Medulla oblongata (tissue), 1 donor: Measurements from ENCODE around the gene SCNN1A.

Source experiments
- DNase-seq: peaks from one replicate; pipeline ENCODE4 v3.0.0-alpha.2; 2015; ENCODE audit errors: extremely low spot score

Gene SCNN1A

DNA sequence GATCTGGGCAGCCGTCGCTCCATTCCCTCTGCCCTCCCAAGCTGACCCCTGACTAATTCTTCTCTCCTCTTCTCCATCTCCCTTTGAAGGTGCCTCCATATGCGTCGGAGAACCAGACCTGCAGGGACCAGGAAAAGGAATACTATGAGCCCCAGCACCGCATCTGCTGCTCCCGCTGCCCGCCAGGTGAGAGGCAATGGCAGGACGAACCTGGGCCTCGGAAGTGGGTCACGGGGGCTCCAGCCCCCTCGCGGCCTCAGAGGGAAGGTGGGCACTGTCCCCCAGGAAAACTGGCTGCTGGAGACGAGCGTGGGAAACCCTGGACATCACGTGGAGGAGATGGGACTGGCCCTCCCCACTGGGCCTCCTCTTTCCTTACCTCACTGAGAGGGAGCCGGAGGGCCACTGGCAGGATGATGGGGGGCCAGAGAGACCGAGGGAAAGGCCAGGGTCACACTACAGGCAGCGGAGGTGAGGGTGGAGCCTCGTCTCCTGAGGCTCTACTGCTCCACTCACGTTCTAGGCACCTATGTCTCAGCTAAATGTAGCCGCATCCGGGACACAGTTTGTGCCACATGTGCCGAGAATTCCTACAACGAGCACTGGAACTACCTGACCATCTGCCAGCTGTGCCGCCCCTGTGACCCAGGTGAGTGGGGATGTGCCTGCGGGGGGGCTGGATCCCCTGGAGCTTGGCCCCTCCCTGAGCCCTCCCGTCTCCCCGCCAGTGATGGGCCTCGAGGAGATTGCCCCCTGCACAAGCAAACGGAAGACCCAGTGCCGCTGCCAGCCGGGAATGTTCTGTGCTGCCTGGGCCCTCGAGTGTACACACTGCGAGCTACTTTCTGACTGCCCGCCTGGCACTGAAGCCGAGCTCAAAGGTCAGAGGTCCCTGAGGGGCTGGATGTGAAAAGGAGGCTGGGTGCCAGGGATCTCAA is 9.4 kb upstream of the SCNN1A start:
- DNase-seq: no peak

DNA sequence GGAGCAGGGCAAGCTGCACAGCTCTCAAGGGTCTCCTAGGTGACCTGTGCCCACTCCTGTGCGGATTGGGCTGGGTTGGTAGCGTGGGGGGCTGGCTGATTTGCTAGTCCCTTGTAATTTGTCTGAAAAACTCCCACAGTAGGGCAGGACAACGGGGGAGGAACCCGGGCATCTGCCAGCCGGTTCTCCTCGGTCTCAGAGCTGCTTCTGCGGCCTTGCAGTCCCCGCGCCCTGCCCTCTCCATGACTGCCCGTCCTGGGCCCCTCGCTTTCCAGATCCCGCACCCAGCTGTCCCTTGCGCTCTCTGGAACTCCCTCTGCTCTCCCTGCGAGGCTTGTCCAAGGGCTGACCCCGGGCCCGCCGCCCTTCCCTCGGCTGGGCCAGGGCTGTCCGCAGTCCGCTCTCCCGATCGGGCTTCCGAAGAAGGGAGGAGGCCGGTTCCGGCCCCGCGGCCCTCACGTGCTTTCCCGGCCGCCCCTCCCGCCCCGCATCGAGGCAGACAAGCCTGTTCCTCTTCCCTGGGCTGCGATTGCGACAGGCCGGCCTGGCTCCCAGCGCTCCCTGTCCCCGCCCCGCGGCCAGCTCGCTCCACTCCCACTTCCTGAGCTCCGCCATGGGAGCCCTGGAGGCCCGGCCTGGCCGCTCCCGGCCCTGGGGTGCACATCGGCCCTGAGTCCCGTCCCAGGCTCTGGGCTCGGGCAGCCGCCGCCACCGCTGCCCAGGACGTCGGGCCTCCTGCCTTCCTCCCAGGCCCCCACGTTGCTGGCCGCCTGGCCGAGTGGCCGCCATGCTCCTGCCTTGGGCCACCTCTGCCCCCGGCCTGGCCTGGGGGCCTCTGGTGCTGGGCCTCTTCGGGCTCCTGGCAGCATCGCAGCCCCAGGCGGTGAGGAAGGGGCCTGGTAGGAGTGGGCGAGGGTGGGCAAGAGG is 8.5 kb upstream of the SCNN1A start, which contains the start of gene LTBR:
LTBR (plus strand) TSS at position 591 of the 927 bp plus-strand sequence; CDS start at position 788, 197 bp downstream.
- peak; percentile 85 for DNase-seq

- no peak for DNase-seq
Observed at GRCh38 chr12:6382982-6383381, 7.6 kb upstream of the SCNN1A start.

DNA sequence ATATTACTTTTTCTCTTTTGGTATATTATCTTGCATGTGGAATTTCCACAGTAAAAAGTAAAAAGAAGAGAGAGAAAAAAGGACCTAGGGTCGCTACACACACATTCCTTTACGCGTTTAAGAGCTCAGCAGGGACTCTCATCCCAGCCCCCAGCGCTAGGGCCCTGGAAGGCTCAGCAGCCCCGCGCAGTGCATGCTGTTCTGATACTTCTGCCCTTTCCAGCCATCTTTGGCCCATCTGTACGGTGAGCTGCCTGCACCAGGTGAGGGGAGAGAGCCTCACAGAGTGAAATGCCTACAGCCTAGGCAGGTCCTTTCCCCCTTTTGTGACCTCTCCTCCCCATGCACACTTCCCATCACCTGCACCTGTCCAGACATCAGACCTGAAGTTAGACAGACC is 7.0 kb upstream of the SCNN1A start:
- DNase-seq: no peak

- DNase-seq: no peak
Observed at GRCh38 chr12:6380141-6381121, 5.1 kb upstream of the SCNN1A start.

GRCh38 chr12:6378709-6379472 is 3.5 kb upstream of the SCNN1A start:
- DNase-seq: peak; percentile 57

DNA sequence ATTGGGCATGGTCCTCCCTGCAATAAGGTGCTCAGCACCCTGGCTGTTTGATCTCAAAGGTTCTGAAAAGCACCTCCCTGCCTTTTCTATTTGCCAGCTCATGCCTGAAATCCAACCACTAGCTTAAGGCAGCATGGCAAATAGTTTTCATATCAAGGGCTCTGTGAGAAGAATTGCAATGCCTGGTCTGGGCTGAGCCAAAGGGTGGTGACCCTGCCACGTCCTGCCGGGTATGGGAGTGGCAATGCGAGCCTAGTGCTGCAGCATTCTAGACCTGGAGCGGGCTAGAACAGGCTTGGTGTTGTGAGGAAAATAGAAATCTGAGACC is 2.3 kb upstream of the SCNN1A start:
- no peak for DNase-seq

- no peak for DNase-seq
Observed at GRCh38 chr12:6376870-6377666, 1.7 kb upstream of the SCNN1A start.

- no peak for DNase-seq
Observed at GRCh38 chr12:6376079-6376869, 911 bp upstream of the SCNN1A start.

GRCh38 chr12:6374786-6375160 is 590 bp downstream of the SCNN1A start:
- DNase-seq: no peak

- no peak for DNase-seq
Observed at GRCh38 chr12:6374028-6374785, 1.2 kb downstream of the SCNN1A start.

- no peak for DNase-seq
Observed at GRCh38 chr12:6373022-6373787, 2.2 kb downstream of the SCNN1A start.

DNA sequence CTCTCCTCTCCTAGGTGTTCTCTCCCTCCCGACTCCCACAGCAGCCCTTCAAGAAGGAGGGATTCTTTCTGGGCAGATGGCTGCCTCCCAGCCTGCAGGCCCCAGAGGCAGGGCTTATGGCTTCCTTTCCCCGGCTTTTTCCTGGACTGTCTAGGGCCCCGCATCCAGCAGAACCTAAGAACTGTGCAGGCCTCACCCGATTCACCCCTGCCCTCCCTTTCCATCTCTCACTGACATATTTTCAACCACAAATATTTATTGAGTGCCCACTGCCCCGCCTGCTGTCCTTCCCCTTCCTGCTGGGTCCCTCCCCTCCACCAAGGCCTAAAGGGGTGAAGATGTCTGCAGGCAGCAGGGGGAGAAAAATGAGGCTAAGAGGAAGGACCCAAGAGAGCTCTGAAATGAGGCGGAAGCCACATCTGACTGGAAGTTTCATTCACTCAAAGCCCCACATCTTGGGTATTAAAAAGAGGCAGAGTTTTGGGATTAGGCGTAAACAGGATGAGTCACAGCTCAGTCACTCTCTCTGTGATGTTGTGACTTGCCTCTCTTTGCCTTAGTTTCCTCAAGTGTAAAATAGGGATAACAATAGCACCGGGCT is 2.9 kb downstream of the SCNN1A start:
- DNase-seq: no peak

- DNase-seq: no peak
Observed at GRCh38 chr12:6370994-6371754, 4.2 kb downstream of the SCNN1A start.

GRCh38 chr12:6370576-6370935 is 4.8 kb downstream of the SCNN1A start:
- no peak for DNase-seq

DNA sequence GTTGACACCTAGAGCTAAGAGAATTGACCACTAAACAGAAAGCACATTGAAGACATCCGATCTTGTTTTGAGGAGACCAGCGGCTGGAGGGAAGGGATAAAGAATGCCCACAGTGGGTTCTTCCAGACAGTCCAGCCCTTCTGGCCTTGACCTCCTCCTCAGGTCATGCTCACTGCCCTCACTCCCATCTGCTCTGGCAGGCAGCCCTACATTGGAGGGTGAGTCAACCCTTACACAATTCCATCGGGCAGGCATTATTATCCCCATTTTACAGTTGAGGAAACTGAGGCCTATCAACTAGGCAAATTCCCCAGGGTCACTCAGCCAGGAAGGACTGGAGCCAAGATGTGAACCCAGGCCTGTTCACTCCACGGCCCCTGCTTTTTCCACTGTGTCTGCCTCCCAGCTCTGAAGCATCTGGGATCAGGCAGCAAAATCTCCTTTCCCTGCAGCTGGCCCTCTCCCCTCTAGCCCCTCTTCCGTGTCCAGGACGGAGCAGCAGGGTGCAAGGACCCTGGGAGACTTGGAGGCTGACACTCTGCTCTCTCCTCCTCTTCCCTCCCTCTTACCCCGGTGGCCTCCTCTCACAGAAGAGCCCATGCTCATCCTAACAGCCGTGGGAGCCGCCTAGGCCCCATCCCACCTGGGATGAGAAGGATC is 5.3 kb downstream of the SCNN1A start:
- DNase-seq: no peak
